B cell (primary cell): ENCODE results near the gene MEF2B.

Source experiments
- EZH2 ChIP-seq: IDR thresholded peaks from 2 replicates; pipeline ENCODE4 v1.6.1; 2012; ENCODE audit warnings: borderline replicate concordance, low read depth, mild to moderate bottlenecking, moderate library complexity, low read length; ENCODE audit not compliant: insufficient read depth, poor library complexity, severe bottlenecking
- TF ChIP-seq, protein P1 (sequence below): fragments of 200-600 bp; IDR thresholded peaks from one replicate; pipeline ENCODE4 v1.8.0; 2022; ENCODE audit warnings: antibody characterized with exemption, mild to moderate bottlenecking

DNA sequence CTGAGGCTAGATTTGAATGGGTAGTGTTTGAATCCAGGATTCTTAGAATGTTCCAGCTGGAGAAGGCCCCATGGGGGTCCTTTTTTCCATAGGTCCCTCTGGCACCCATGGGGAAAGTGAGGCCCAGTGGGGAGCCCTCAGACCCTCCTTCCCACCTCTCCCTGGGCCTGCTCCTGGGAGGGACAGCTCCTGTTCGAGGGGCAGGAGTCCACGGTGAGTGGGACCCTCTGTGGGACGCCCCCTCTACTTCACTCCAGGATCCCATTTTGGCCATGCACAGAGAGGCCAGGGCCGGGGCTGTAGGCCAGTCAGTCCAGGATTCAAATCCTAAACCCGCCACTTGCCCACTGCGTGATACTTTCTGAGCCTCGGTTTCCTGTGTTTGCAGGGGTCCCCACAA, 7.6 kb downstream of the MEF2B start:
- TF ChIP-seq, protein P1, sequence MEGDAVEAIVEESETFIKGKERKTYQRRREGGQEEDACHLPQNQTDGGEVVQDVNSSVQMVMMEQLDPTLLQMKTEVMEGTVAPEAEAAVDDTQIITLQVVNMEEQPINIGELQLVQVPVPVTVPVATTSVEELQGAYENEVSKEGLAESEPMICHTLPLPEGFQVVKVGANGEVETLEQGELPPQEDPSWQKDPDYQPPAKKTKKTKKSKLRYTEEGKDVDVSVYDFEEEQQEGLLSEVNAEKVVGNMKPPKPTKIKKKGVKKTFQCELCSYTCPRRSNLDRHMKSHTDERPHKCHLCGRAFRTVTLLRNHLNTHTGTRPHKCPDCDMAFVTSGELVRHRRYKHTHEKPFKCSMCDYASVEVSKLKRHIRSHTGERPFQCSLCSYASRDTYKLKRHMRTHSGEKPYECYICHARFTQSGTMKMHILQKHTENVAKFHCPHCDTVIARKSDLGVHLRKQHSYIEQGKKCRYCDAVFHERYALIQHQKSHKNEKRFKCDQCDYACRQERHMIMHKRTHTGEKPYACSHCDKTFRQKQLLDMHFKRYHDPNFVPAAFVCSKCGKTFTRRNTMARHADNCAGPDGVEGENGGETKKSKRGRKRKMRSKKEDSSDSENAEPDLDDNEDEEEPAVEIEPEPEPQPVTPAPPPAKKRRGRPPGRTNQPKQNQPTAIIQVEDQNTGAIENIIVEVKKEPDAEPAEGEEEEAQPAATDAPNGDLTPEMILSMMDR: no peak
- no peak for TF ChIP-seq EZH2
